Uterus (tissue), 2 donors: ENCODE results near the gene MAGEA9.
"Not testable (repeated sequence)": the region's sequence is repeated elsewhere in the genome, so short reads cannot be mapped to it uniquely, and the experiment has no call there.

ENCODE experiments used
- POLR2A ChIP-seq, 2 donors: fragments of 450-650 bp; IDR thresholded peaks; one replicate each; pipeline ENCODE4 v1.6.1; 2016; ENCODE audit warnings: antibody characterized with exemption in 2 of 2, mild to moderate bottlenecking in 1 of 2, moderate library complexity in 1 of 2
- TF ChIP-seq, protein P1 (sequence below), 4 experiments: fragments of 200-600 bp in 2 of 4; fragments of 450-650 bp in 2 of 4; sonication (generic) in 2 of 4; IDR thresholded peaks; one replicate each; pipeline ENCODE4 v1.5.1; 2016 to 2019; ENCODE audit warnings: antibody characterized with exemption in 4 of 4, mild to moderate bottlenecking in 2 of 4, moderate library complexity in 1 of 4

- TF ChIP-seq, protein P1, sequence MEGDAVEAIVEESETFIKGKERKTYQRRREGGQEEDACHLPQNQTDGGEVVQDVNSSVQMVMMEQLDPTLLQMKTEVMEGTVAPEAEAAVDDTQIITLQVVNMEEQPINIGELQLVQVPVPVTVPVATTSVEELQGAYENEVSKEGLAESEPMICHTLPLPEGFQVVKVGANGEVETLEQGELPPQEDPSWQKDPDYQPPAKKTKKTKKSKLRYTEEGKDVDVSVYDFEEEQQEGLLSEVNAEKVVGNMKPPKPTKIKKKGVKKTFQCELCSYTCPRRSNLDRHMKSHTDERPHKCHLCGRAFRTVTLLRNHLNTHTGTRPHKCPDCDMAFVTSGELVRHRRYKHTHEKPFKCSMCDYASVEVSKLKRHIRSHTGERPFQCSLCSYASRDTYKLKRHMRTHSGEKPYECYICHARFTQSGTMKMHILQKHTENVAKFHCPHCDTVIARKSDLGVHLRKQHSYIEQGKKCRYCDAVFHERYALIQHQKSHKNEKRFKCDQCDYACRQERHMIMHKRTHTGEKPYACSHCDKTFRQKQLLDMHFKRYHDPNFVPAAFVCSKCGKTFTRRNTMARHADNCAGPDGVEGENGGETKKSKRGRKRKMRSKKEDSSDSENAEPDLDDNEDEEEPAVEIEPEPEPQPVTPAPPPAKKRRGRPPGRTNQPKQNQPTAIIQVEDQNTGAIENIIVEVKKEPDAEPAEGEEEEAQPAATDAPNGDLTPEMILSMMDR (IDR thresholded peaks at IDR 0.05), result not testable (repeated sequence)
- TF ChIP-seq POLR2A (IDR thresholded peaks at IDR 0.05), result not testable (repeated sequence)
Observed at GRCh38 chrX:149795531-149795930, 13.8 kb downstream of the MAGEA9 start.
